Measurements from ENCODE around the gene PSMA5.
"Not testable (repeated sequence)": the region's sequence is repeated elsewhere in the genome, so short reads cannot be mapped to it uniquely, and the experiment has no call there.

Gene PSMA5

GRCh38 chr1:109392037-109392787, 34.0 kb downstream of the PSMA5 start:
- DNase-seq (ENCODE audit: low spot score), result no peak

- no peak for DNase-seq (ENCODE audit: low spot score)
Measured at GRCh38 chr1:109391626-109392025, 34.6 kb downstream of the PSMA5 start.

- no peak for DNase-seq (ENCODE audit: low spot score)
Measured at GRCh38 chr1:109391157-109391556, 35.1 kb downstream of the PSMA5 start.

DNA sequence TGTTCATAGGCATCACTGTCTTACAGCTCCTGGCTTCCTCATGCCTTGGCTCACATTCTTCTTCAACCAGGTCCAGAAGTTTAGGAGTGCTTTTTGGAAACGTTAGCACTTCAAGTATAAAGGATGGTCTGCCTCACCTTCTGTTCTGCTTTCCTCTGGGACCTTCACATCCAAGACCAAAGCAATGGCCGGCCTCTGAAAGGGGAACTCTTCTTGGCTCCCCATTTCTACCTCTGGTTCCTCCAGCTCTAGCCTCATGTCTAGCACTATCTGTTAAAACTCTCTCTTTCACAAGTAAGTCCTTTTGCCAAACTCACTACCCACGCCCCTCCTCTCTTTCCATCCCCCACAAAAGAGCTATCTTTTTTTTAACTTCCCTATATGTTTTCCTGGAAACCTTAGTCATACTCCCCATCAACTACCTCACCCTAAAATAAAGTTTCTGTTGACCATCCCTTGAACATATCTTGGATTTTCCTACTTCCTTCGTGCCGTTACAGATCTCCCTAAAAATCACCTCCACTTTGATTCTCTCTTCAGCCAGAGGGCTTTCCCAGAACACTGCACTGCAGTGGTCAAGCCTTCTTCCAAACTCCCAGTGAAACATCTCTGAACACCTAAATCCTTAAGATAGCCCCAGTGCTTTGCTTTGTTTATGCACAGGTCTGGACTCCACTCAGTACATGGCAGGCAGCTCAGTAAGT, 36.5 kb downstream of the PSMA5 start:
- no peak for DNase-seq (ENCODE audit: low spot score)

DNA sequence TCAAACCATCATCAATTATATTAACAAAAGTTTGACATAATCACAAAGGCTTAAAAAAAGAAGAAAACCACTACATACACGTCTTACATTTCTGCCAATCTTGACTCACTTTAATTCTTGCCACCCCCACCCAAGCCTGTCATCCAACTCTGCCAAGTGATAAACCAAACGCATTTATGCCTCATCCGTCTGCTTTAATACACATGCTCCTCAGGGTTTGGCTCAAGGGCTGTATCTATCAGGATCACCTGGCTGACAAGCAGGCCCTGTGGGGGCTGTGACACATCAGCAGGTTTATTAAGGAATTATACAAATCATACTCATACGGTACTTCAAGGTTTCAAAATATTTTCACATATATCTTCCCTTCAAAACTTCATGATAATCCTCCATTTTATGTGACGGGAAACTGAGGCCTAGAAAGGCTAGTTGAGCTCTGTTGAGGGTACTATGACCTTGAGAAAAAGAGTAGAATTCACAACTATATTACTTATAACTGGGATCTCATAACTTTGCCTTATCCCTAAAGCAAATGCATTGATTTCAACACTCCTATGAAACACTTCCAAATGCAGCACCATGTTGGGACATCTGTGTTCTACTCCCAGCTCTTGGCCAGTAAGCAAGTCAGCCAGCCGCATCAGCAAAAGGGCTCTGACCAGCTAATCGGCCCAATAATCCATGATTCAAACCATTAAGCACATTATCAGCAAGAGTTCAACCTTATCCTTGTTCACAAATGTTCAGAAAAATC, 37.2 kb downstream of the PSMA5 start:
- no peak for DNase-seq (ENCODE audit: low spot score)

- DNase-seq (ENCODE audit: low spot score), result no peak
Measured at GRCh38 chr1:109388208-109388711, 38.0 kb downstream of the PSMA5 start.

- no peak for DNase-seq (ENCODE audit: low spot score)
Measured at GRCh38 chr1:109386054-109386717, 40.1 kb downstream of the PSMA5 start.

- DNase-seq (ENCODE audit: low spot score), result no peak
Measured at GRCh38 chr1:109385417-109385816, 40.8 kb downstream of the PSMA5 start.

- DNase-seq (ENCODE audit: low spot score), result no peak
Measured at GRCh38 chr1:109383854-109384253, 42.4 kb downstream of the PSMA5 start.

GRCh38 chr1:109383087-109383779, 43.0 kb downstream of the PSMA5 start:
- DNase-seq (ENCODE audit: low spot score), result no peak

DNA sequence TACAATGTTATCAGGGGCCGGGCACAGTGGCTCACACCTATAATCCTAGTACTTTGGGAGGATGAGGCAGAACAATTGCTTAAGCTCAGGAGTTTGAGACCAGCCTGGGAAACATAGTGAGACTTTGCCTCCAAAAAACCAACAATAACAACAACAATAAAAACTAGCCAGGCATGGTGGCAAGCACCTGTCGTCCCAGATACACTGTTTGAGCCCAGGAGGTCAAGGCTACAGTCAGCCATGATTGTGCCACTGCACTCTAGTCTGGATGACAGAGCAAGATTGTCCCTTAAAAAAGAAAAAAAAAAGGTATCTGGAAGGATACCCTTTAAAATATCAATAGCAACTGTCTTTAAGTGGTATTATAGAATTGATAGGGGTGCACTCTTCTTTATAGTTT, 44.7 kb downstream of the PSMA5 start:
- no peak for DNase-seq (ENCODE audit: low spot score)

- DNase-seq (ENCODE audit: low spot score), result no peak
Measured at GRCh38 chr1:109379907-109380306, 46.3 kb downstream of the PSMA5 start.

GRCh38 chr1:109379422-109379821, 46.8 kb downstream of the PSMA5 start:
- no peak for DNase-seq (ENCODE audit: low spot score)

DNA sequence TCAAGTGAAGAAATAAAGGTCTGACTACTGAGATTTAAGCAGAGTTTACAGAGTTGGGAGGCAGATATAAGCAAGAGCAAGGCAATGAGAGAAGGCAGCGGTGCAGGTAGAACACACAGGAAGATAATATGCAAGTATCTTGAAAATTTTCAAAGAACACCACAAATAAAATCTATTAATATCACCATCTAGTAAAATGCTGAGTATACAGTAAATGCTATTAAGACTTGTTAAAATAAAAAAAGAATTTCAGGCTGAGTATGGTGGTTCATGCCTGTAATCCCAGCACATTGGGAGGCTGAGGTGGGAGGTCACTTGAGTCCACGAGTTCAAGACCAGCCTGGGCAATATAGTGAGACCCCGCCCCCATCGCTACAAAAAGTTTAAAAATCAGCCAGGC, 48.5 kb downstream of the PSMA5 start:
- no peak for DNase-seq (ENCODE audit: low spot score)

DNA sequence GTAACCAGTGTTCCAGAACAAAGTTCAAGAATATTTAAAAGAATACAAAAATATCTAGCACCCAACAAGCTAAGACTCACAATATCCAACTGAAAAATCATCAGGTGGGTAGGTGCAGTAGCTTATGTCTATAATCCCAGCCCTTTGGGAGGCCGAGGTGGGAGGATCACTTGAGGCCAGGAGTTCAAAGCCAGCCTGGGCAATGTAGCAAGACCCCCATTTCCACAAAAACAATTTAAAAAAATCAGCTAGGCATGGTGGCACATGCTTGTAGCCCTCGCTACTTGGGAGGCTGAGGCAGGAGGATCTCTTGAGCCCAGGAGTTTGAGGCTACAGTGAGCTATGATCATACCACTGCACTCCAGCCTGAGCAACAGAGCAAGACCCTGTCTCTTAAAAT, 52.6 kb downstream of the PSMA5 start:
- DNase-seq (ENCODE audit: low spot score), result not testable (repeated sequence)

DNA sequence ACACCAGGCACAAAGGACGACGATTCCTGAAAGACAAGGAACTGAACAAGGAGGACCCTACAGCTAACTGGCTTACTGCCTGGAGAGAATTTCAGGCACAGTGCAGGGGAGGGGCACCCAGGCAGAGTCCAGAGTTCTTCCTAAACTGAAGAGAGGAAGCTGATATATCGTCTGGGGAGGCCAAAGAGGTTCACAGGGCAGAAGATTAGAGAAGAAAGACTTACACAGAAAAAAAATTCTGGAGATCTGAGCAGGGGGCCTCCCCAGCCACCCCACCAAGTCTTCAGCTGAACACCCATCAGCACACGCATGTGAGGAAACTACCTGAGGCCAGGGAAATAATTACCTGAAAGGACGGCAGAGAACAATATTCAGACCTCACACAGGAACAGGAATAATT, 53.1 kb downstream of the PSMA5 start:
- DNase-seq (ENCODE audit: low spot score), result no peak

DNA sequence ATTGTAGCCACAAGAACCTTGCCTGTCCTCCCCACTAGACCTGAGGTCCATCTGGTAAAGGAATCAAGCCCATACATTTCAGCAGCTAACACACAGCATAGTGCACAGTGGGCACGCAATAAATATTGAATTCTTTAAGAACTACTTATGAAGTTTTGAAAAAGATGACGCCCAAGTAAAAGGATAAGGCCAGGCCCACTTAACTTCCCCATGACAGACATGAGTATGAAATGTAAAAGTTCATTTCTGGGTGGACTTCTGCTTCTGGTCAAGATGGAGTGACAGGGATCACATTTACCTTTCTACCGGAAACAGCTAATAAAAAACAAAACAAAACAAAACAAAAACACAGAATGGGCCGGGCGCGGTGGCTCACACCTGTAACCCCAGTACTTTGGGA, 54.0 kb downstream of the PSMA5 start:
- no peak for DNase-seq (ENCODE audit: low spot score)

GRCh38 chr1:109371341-109371739, 54.9 kb downstream of the PSMA5 start:
- no peak for DNase-seq (ENCODE audit: low spot score)

GRCh38 chr1:109370712-109371340, 55.4 kb downstream of the PSMA5 start:
- DNase-seq (ENCODE audit: low spot score), result no peak

- DNase-seq (ENCODE audit: low spot score), result no peak
Measured at GRCh38 chr1:109369167-109369746, 57.0 kb downstream of the PSMA5 start.

GRCh38 chr1:109368464-109368863, 57.8 kb downstream of the PSMA5 start:
- DNase-seq (ENCODE audit: low spot score), result no peak

All from CD4-positive, alpha-beta T cell treated with Interleukin-2 at 100 ng/mL for 4 hours (primary cell).